Glomerular visceral epithelial cell (primary cell): Measurements from ENCODE around the gene DIS3L2.

Experiments used
- DNase-seq: peaks from one replicate; pipeline ENCODE4 v3.0.0-alpha.2; 2016; ENCODE audit errors: extremely low spot score

DIS3L2 gene

GRCh38 chr2:231955758-231956472 lies 5.6 kb upstream of the DIS3L2 start:
- no peak for DNase-seq

- DNase-seq: no peak
Measured at GRCh38 chr2:231957913-231958763, 3.4 kb upstream of the DIS3L2 start.

DNA sequence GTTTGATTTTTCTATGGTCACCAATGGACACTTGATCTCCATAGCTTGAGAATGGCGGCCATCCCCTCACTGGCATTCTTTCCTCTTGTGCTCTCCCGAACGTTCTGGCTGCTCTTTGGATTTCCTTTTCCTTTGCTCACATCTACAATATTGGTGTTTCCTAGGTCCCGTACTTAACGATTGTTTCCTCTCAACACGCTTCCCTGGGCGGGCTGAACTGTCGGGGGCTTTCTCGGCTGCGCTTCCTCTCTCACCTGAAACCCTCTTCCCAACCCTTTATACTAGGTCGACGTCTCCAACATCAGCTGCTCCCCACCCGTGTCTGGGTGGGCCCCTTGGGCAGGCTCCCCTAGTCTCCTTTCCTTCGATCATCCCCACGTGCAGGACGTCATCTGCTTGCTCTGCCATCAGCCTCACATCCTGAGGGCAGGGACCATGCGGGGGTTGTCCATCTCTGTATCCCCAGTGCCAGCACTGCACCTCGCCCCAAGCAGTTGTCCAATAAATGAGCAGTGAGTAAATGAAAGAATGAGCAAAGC lies 634 bp upstream of the DIS3L2 start:
- no peak for DNase-seq

- DNase-seq: no peak
Measured at GRCh38 chr2:231965102-231965501, 3.6 kb downstream of the DIS3L2 start.

- DNase-seq: no peak
Measured at GRCh38 chr2:231966886-231967285, 5.4 kb downstream of the DIS3L2 start.

GRCh38 chr2:231968820-231969219 lies 7.3 kb downstream of the DIS3L2 start:
- DNase-seq: no peak

DNA sequence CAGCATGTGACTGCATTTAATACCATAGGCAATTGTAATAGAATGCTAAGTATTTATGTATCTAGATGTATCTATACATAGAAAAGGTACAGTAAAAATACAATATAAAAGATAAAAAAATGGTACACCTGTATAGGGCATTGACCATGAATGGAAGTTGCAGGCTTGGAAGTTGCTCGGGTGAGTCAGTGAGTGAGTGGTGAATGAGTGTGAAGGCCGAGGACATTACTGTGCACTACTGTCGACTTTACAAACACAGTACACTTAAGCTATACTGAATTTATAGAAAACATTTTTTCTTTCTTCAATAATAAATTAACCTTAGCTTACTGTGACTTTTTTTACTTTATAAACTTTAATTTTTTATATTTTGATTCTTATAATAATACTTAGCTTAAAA lies 8.9 kb downstream of the DIS3L2 start:
- no peak for DNase-seq

GRCh38 chr2:231975001-231975400 lies 13.5 kb downstream of the DIS3L2 start:
- DNase-seq: no peak

GRCh38 chr2:231977430-231977829 lies 15.9 kb downstream of the DIS3L2 start:
- DNase-seq: no peak

GRCh38 chr2:231984992-231985391 lies 23.5 kb downstream of the DIS3L2 start:
- no peak for DNase-seq

GRCh38 chr2:231985823-231986261 lies 24.3 kb downstream of the DIS3L2 start:
- no peak for DNase-seq

DNA sequence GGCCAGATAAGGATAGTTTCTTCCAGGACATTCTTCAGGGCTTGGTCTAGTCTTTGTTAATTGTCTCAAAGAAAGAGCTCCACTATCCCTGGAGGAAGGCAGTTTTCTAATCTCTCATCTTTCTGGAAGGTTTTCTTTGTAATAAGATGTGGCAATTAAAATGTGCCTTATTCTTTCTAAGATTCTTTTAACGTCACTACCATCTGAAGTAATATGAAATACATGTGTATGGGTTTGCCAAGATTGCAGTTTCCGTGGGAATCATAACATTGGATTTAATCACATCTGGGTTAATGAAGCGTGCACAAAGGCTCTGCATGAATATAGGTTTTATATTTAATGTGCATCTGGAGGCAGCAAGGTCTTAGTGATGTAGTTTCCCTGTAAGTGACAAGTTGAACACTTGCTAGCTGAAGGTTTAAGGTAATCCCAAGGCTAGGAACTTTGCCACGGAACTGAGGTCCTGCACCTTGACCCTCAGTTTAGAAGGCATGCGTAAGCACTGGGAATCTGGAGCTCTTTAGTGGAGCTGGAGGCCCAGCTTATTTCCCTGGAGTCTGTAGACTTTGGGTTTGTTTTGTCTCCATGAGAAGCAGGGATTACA lies 25.7 kb downstream of the DIS3L2 start:
- peak; percentile 59 for DNase-seq

DNA sequence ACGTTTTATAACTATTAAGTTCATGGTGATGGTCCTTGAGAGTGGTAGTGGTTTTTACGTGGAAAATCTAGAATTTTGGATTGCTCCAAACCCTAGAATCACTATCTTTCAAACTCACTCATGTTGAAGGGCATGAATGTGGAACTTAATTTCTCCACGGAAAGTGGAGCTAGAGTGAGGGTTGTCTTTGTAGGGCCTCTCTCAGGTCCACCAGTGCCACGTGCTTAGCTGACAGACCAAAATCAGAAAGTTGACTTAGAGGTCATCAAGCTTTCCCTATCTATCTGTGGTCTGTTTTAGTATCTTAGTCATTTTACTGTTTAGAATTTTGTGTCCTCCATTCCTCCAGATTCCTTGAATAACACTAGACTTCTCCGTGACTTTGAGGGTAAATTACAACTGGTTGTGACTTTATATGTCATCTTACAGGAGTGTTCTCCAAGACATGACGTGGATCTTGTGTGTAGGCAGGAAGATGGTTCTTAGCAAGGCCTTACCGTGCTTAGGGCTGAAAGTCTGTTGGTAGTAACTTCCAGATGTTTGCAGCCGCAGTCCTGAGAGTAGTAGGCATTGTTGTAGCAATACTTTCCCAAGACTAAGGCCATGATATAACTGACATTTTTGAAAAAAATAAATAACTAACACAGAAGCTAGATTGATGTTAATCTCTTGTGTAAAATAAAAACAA lies 26.8 kb downstream of the DIS3L2 start:
- no peak for DNase-seq

GRCh38 chr2:231991664-231992063 lies 30.2 kb downstream of the DIS3L2 start:
- peak; percentile 58 for DNase-seq

GRCh38 chr2:231992888-231993287 lies 31.4 kb downstream of the DIS3L2 start:
- no peak for DNase-seq

- no peak for DNase-seq
Measured at GRCh38 chr2:231996797-231997540, 35.5 kb downstream of the DIS3L2 start.

- no peak for DNase-seq
Measured at GRCh38 chr2:231998046-231998445, 36.5 kb downstream of the DIS3L2 start.

DNA sequence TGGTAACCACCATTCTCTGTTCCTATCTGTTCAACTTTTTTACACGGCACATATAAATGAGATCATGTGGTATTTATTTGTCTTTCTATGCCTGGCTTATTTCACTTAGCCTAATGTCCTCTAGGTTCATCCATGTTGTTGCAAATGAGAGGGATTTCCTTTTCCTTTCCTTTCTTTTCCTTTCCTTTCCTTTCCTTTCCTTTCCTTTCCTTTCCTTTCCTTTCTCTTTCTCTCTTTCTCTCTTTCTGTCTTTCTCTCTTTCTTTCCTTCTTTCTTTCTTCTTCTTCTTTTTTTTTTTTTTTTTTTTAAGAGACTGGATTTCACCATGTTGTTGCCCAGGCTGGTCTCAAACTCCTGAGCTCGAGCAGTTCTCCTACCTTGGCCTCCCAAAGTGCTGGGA lies 38.9 kb downstream of the DIS3L2 start:
- no peak for DNase-seq

GRCh38 chr2:232001073-232001472 lies 39.6 kb downstream of the DIS3L2 start:
- no peak for DNase-seq

DNA sequence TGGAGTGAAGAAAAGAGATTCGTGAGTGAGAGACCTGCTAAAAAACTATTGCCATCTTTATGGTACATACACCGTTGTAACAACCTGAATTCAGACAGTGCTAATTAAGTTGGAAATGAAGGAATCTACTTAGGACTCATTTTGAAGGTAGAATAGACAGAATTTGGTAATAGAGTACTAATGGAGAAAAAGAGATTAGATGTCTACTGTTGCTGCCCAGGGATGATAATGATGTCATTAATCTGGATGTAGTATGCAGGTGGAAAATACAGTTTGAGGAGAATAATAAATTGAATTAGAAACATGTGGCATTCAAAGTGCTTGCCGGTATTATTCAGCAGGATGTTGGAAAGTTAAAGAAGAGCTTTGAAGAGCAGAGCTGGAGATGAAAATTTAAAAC lies 44.7 kb downstream of the DIS3L2 start:
- DNase-seq: no peak
